GM18873 (cell line): ENCODE measurements around the gene ZCCHC8.
"Not testable (repeated sequence)": the region's sequence is repeated elsewhere in the genome, so short reads cannot be mapped to it uniquely, and the experiment has no call there.

Source experiments
- ATAC-seq: cut with Tn5 transposase; IDR thresholded peaks from one replicate; pipeline ENCODE4 v1.9.1; 2021; ENCODE audit warnings: mild to moderate bottlenecking, moderate library complexity, moderate number of reproducible peaks; ENCODE audit not compliant: unreplicated experiment, low FRiP score

Gene ZCCHC8

GRCh38 chr12:122473543-122474323 lies 27.0 kb downstream of the ZCCHC8 start:
- no peak for ATAC-seq

- ATAC-seq, result no peak
Measured at GRCh38 chr12:122471324-122472226, 29.2 kb downstream of the ZCCHC8 start.

GRCh38 chr12:122470576-122470975 lies 30.2 kb downstream of the ZCCHC8 start:
- ATAC-seq, result not testable (repeated sequence)

GRCh38 chr12:122469856-122470255 lies 30.9 kb downstream of the ZCCHC8 start:
- ATAC-seq, result not testable (repeated sequence)

GRCh38 chr12:122467983-122468382 lies 32.7 kb downstream of the ZCCHC8 start:
- no peak for ATAC-seq

- not testable (repeated sequence) for ATAC-seq
Measured at GRCh38 chr12:122464317-122465042, 36.3 kb downstream of the ZCCHC8 start.

GRCh38 chr12:122460641-122461040 lies 40.1 kb downstream of the ZCCHC8 start:
- no peak for ATAC-seq

- ATAC-seq, result no peak
Measured at GRCh38 chr12:122460061-122460460, 40.7 kb downstream of the ZCCHC8 start.

GRCh38 chr12:122459211-122459610 lies 41.5 kb downstream of the ZCCHC8 start:
- ATAC-seq, result no peak

GRCh38 chr12:122458105-122459035 lies 42.4 kb downstream of the ZCCHC8 start:
- ATAC-seq, result no peak

GRCh38 chr12:122457627-122458026 lies 43.1 kb downstream of the ZCCHC8 start:
- ATAC-seq, result no peak

GRCh38 chr12:122454739-122455138 lies 46.0 kb downstream of the ZCCHC8 start:
- ATAC-seq, result no peak

GRCh38 chr12:122454250-122454721 lies 46.4 kb downstream of the ZCCHC8 start:
- ATAC-seq, result no peak

GRCh38 chr12:122452701-122453285 lies 47.9 kb downstream of the ZCCHC8 start:
- no peak for ATAC-seq

GRCh38 chr12:122449317-122449716 lies 51.4 kb downstream of the ZCCHC8 start:
- ATAC-seq, result no peak

- not testable (repeated sequence) for ATAC-seq
Measured at GRCh38 chr12:122447825-122448224, 52.9 kb downstream of the ZCCHC8 start.

GRCh38 chr12:122446390-122446789 lies 54.3 kb downstream of the ZCCHC8 start:
- not testable (repeated sequence) for ATAC-seq

- ATAC-seq, result not testable (repeated sequence)
Measured at GRCh38 chr12:122444071-122444470, 56.7 kb downstream of the ZCCHC8 start.

- ATAC-seq, result not testable (repeated sequence)
Measured at GRCh38 chr12:122438822-122439221, 61.9 kb downstream of the ZCCHC8 start.
